HL-60 (cell line): ENCODE measurements around the gene RSRC1.

ENCODE experiments used
- POLR2AphosphoS5 ChIP-seq: IDR thresholded peaks from 2 replicates; pipeline ENCODE4 v1.6.1; 2012; ENCODE audit warnings: low read depth
- TF ChIP-seq, protein P1 (sequence below): IDR thresholded peaks from one replicate; pipeline ENCODE4 v1.5.1; 2011; ENCODE audit warnings: low read length, control low read depth, inconsistent platforms; ENCODE audit not compliant: insufficient read depth
- TF ChIP-seq, protein P2 (sequence below): IDR thresholded peaks from 2 replicates; pipeline ENCODE4 v1.6.1; 2012; ENCODE audit warnings: low read depth; ENCODE audit not compliant: insufficient replicate concordance

DNA sequence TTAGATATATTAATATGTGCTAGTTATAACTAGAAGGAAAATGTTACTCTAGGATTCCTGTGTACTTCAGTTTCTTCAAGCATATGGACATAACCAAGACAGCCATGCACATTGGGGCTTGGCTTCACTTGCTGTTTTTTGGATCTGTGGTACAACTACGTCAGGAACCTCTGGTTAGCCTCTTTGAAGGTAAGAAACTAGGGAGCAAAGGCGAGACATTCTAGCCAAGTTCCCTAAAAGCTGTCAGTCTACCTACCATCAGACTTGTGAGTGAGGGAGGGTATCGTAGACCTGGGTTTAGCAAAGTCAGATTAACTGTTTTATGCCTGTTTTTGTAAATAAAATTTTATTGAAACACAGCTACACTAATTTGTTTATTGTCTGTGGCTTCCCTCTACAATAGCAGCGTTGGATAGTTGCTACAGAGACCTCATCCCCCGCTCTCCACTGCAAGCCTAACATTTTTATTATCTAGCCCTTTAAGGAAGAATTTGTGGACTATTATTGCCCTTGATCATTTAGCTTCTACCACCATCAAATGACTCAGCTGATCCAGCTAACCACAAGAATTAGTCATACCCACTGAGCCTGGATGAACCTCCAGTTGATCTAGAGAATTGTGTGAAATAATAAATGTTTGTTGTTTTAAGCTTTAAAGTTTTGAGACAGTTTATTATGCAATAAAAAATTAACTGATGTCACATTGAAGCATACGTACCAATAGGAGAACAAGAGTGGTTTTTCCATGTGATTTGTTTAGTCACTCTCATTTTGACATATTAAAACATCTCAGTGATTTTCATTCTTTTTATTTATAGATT, 58.1 kb downstream of the RSRC1 start:
- TF ChIP-seq, protein P1, sequence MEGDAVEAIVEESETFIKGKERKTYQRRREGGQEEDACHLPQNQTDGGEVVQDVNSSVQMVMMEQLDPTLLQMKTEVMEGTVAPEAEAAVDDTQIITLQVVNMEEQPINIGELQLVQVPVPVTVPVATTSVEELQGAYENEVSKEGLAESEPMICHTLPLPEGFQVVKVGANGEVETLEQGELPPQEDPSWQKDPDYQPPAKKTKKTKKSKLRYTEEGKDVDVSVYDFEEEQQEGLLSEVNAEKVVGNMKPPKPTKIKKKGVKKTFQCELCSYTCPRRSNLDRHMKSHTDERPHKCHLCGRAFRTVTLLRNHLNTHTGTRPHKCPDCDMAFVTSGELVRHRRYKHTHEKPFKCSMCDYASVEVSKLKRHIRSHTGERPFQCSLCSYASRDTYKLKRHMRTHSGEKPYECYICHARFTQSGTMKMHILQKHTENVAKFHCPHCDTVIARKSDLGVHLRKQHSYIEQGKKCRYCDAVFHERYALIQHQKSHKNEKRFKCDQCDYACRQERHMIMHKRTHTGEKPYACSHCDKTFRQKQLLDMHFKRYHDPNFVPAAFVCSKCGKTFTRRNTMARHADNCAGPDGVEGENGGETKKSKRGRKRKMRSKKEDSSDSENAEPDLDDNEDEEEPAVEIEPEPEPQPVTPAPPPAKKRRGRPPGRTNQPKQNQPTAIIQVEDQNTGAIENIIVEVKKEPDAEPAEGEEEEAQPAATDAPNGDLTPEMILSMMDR: no peak
- TF ChIP-seq, protein P2, sequence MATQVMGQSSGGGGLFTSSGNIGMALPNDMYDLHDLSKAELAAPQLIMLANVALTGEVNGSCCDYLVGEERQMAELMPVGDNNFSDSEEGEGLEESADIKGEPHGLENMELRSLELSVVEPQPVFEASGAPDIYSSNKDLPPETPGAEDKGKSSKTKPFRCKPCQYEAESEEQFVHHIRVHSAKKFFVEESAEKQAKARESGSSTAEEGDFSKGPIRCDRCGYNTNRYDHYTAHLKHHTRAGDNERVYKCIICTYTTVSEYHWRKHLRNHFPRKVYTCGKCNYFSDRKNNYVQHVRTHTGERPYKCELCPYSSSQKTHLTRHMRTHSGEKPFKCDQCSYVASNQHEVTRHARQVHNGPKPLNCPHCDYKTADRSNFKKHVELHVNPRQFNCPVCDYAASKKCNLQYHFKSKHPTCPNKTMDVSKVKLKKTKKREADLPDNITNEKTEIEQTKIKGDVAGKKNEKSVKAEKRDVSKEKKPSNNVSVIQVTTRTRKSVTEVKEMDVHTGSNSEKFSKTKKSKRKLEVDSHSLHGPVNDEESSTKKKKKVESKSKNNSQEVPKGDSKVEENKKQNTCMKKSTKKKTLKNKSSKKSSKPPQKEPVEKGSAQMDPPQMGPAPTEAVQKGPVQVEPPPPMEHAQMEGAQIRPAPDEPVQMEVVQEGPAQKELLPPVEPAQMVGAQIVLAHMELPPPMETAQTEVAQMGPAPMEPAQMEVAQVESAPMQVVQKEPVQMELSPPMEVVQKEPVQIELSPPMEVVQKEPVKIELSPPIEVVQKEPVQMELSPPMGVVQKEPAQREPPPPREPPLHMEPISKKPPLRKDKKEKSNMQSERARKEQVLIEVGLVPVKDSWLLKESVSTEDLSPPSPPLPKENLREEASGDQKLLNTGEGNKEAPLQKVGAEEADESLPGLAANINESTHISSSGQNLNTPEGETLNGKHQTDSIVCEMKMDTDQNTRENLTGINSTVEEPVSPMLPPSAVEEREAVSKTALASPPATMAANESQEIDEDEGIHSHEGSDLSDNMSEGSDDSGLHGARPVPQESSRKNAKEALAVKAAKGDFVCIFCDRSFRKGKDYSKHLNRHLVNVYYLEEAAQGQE: no peak
- no peak for TF ChIP-seq POLR2AphosphoS5
